HEK293T (cell line): Measurements from ENCODE around the gene IL2RG.
A peak's percentile ranks its signal among the peaks of the same experiment; 100 is the strongest.

Source experiments
- CTCF ChIA-PET: fragments of 350-600 bp; formaldehyde crosslinking; extraction: SDS; loops from one replicate; lab custom pipeline; 2021; ENCODE audit warnings: antibody characterized with exemption, inconsistent platforms; lab: Yijun Ruan, JAX
- POLR2A ChIA-PET: fragments of 350-600 bp; formaldehyde crosslinking; extraction: SDS; loops from one replicate; lab custom pipeline; 2020; ENCODE audit warnings: antibody characterized with exemption, inconsistent platforms; lab: Yijun Ruan, JAX
- DNase-seq: peaks from one replicate; pipeline ENCODE4 v3.0.0; 2012; ENCODE audit warnings: mixed read lengths; ENCODE audit errors: extremely low spot score
- ARNT ChIP-seq: fragments of 450-650 bp; IDR thresholded peaks from 2 replicates; pipeline ENCODE4 v1.6.1; 2017; ENCODE audit warnings: mild to moderate bottlenecking
- BHLHE40 ChIP-seq: fragments of 450-650 bp; IDR thresholded peaks from 2 replicates; pipeline ENCODE4 v1.6.1; 2016; ENCODE audit warnings: mild to moderate bottlenecking, moderate library complexity, borderline replicate concordance
- CTBP1 ChIP-seq: fragments of 450-650 bp; IDR thresholded peaks from 2 replicates; pipeline ENCODE4 v1.6.1; 2016; ENCODE audit warnings: borderline replicate concordance
- ELF4 ChIP-seq: fragments of 450-650 bp; IDR thresholded peaks from 2 replicates; pipeline ENCODE4 v1.6.1; 2017; ENCODE audit warnings: antibody characterized with exemption
- FOXA1 ChIP-seq: fragments of 450-650 bp; IDR thresholded peaks from 2 replicates; pipeline ENCODE4 v1.6.1; 2016; ENCODE audit warnings: mild to moderate bottlenecking
- FOXK2 ChIP-seq: fragments of 450-650 bp; IDR thresholded peaks from 2 replicates; pipeline ENCODE4 v1.6.1; 2016; ENCODE audit warnings: mild to moderate bottlenecking
- FOXM1 ChIP-seq: fragments of 450-650 bp; IDR thresholded peaks from 2 replicates; pipeline ENCODE4 v1.6.1; 2017; ENCODE audit warnings: mild to moderate bottlenecking, borderline replicate concordance
- HDGF ChIP-seq: fragments of 450-650 bp; IDR thresholded peaks from 2 replicates; pipeline ENCODE4 v1.6.1; 2017; ENCODE audit warnings: antibody characterized with exemption, borderline replicate concordance
- L3MBTL2 ChIP-seq: fragments of 450-650 bp; conservative IDR thresholded peaks from 2 replicates; pipeline ENCODE4 v1.6.1; 2016; ENCODE audit warnings: mild to moderate bottlenecking
- LEF1 ChIP-seq: fragments of 450-650 bp; IDR thresholded peaks from 2 replicates; pipeline ENCODE4 v1.6.1; 2017; ENCODE audit warnings: mild to moderate bottlenecking, borderline replicate concordance
- NFRKB ChIP-seq: fragments of 450-650 bp; IDR thresholded peaks from 2 replicates; pipeline ENCODE4 v1.6.1; 2016; ENCODE audit warnings: mild to moderate bottlenecking, moderate library complexity
- SP1 ChIP-seq: fragments of 450-650 bp; IDR thresholded peaks from 2 replicates; pipeline ENCODE4 v1.6.1; 2017
- SUZ12 ChIP-seq: fragments of 450-650 bp; IDR thresholded peaks from 2 replicates; pipeline ENCODE4 v1.6.1; 2016; ENCODE audit warnings: mild to moderate bottlenecking
- TARDBP ChIP-seq: fragments of 450-650 bp; IDR thresholded peaks from 2 replicates; pipeline ENCODE4 v1.6.1; 2016
- ZNF384 ChIP-seq: fragments of 450-650 bp; IDR thresholded peaks from 2 replicates; pipeline ENCODE4 v1.6.1; 2016
- TF ChIP-seq, protein P1 (sequence below): fragments of 450-650 bp; IDR thresholded peaks from 2 replicates; pipeline ENCODE4 v1.6.1; 2016

IL2RG gene

DNA sequence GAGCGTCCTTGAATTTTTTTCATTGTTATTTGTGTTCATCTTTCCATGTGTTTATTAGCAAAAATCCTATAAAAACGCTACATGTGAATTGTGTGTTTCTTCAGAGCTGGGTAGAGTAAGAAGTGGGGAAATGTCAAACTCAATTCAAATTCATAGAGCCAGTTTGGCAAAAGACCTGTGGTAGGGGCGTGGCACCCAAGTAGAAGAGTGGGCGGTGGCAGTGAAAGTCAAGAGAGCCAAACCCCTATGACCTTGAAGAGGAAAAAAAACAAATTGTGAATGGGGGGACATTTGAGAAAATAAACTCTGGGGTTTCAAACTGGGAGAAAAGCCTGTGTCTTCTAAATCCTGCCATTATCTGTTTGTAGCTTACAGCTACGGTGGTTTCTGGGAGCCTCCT lies 20.1 kb downstream of the IL2RG start:
- ChIA-PET POLR2A (no interaction called here), CTCF (no interaction called here)
- TF ChIP-seq SUZ12, result no peak
- TF ChIP-seq ARNT, result no peak
- DNase-seq, result no peak

DNA sequence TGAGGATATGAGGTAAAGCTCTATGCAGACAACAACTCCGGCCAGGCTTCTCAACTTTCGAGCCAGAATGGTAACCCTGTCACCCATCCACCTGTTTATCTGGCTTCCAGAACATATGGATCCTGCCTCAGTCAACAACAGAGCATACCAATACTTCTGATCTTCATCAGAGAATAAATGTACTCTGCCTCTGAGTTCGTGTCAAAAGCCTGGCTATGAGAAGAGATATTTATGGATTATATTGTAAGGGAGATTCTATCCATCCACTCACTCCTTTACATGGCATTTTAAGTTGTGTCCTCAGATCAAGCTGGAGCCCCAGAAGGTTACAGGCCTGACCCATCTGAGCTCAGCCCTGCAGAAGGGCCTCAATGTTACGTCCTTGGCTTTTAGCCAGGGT lies 25.5 kb downstream of the IL2RG start:
- no peak for TF ChIP-seq CTBP1
- TF ChIP-seq FOXA1, result no peak
- TF ChIP-seq, protein P1, sequence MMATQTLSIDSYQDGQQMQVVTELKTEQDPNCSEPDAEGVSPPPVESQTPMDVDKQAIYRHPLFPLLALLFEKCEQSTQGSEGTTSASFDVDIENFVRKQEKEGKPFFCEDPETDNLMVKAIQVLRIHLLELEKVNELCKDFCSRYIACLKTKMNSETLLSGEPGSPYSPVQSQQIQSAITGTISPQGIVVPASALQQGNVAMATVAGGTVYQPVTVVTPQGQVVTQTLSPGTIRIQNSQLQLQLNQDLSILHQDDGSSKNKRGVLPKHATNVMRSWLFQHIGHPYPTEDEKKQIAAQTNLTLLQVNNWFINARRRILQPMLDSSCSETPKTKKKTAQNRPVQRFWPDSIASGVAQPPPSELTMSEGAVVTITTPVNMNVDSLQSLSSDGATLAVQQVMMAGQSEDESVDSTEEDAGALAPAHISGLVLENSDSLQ, result no peak
- TF ChIP-seq SUZ12, result no peak
- no peak for TF ChIP-seq BHLHE40
- no peak for TF ChIP-seq HDGF
- no peak for TF ChIP-seq NFRKB
- no peak for TF ChIP-seq L3MBTL2
- no peak for TF ChIP-seq FOXM1
- TF ChIP-seq ELF4, result no peak
- ChIA-PET POLR2A (interaction anchor here (0.7 to 1.6 kb wide), 4 partner anchors 18 to 96 kb away, joined by 3 to 7 read pairs (median 4); partner anchors contain the start of gene MED12), CTCF (no interaction called here)

DNA sequence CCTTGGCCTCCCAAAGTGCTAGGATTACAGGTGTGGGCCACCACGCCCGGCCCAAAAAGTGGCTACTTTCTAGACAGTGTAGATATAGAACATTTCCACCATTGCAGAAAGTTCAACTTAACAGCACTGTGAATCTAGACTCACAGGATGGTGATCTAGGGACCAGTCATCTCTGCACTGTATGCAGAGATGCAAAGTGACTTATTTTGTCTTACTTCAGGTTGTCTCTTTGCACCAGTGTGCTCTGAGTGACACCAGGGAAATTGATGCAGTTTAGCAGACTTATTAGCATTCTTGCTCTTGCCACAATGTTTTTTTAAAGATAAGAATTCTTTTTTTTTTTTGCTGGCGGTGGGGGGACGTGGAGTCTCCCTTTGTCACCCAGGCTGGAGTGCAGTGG lies 28.6 kb downstream of the IL2RG start:
- TF ChIP-seq, protein P1, result peak; percentile 15; the same call in 1 of the 2 replicates
- TF ChIP-seq FOXM1, result no peak
- no peak for DNase-seq
- ChIA-PET POLR2A (no interaction called here), CTCF (interaction anchor here (0.6 kb wide), 1 partner anchor 52 kb away, joined by 6 read pairs; no protein-coding TSS in a partner anchor)

More for the DNA sequence above, 25.5 kb downstream of the IL2RG start:
- no peak for DNase-seq

DNA sequence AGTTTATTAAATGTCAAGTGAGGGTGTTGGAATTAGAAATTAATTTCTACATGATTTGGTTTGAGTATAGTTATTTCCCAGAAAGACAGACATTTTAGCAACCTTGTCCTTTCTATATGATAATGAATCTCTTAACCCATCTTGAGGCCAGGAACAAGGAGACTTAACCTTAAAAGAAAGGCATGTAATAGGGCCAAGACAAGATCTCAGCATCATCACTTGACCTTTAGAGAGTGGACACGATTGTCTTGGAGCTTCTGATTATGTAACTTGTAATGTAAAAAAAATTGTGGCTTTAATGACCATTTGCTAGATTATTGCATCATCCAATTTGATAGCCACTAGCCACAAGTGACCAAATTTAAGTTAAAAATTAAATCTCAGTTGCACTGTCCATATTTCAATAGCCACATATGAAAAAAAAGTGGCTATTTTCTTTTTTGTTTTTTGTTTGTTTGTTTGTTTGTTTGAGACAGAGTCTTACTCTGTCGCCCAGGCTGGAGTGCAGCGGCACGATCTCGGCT lies 29.2 kb downstream of the IL2RG start:
- DNase-seq, result no peak
- CTCF ChIA-PET, result interaction anchor here (0.6 kb wide), 2 partner anchors 10 to 52 kb away, joined by 3 to 6 read pairs; no protein-coding TSS in a partner anchor
- TF ChIP-seq ZNF384, result no peak
- TF ChIP-seq TARDBP, result no peak
- TF ChIP-seq, protein P1, result no peak
- no peak for TF ChIP-seq SP1
- no peak for TF ChIP-seq LEF1
- TF ChIP-seq NFRKB, result no peak
- TF ChIP-seq L3MBTL2, result no peak
- TF ChIP-seq ELF4, result no peak
- TF ChIP-seq ARNT, result no peak
- no peak for TF ChIP-seq BHLHE40
- no peak for TF ChIP-seq FOXA1
- no peak for TF ChIP-seq HDGF
- no peak for TF ChIP-seq SUZ12
- no peak for TF ChIP-seq CTBP1
- TF ChIP-seq FOXM1, result no peak
- no peak for TF ChIP-seq FOXK2
- POLR2A ChIA-PET, result no interaction called here

DNA sequence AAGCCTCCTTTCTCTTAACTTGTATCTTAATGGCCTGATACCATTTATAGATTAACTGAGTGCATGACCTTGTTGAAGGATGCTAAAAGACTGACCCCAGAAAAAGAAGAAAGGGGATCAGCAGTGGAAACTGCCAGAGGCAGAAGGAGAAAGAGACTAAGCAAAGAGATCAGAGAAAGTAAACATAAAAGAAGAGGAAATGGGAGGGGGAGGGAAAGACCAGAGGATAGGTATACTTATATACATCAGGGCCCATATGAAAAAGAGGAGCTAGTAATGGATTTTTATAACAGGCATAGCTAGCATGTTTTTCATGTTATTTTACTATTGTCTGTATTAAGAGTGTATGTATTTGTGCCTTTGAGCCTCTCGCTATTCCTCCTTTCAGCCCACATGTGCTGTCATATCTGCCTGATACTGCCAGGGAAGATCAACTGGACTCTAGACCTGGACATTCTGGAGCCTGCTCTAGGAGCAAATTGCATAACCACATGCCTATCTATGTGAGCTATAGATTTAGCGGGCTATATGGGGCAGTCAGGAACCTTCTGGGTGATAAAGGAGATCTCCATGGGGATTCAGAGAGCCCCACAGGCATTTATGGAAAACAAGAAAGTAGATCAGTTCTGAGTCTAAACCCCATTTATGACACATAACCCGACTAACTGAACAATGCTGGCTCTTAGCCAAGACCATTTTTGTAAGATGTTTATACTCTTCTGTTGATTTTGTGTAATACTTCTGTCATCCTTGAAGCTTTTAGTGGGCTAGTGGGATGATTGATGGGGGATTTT lies 29.9 kb downstream of the IL2RG start:
- ChIA-PET POLR2A (no interaction called here), CTCF (no interaction called here)
- TF ChIP-seq BHLHE40, result no peak
- TF ChIP-seq, protein P1, result peak; percentile 86
- DNase-seq, result no peak

DNA sequence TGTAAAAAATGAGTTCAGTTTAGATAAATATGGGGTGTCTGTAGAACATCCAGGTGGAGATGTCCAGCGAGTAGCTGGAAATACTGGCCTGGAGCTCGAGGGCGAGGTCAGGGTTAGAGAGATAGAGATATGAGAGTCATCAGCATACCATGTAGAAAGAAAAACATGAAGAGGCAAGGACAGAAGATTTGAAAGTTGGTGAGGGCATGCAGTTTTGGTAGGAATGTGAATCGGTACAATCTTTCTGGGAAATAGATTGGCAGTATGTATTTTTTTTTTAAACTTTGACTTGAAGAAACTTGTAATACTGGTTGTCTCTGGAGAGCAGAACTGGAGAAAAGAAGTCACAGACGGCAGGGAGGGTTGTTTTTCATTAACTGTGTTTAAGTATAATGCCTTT lies 40.8 kb downstream of the IL2RG start:
- DNase-seq, result no peak
- CTCF ChIA-PET, result no interaction called here
- TF ChIP-seq FOXA1, result no peak
- TF ChIP-seq HDGF, result no peak
- no peak for TF ChIP-seq LEF1
- TF ChIP-seq FOXK2, result no peak
- no peak for TF ChIP-seq ELF4
- TF ChIP-seq L3MBTL2, result no peak
- TF ChIP-seq FOXM1, result no peak
- no peak for TF ChIP-seq NFRKB
- TF ChIP-seq SP1, result no peak
- no peak for TF ChIP-seq ARNT
- TF ChIP-seq BHLHE40, result no peak
- TF ChIP-seq SUZ12, result no peak
- TF ChIP-seq CTBP1, result no peak
- POLR2A ChIA-PET, result no interaction called here
